GM12878 (cell line): ENCODE data around the gene PRTN3.

Experiments
- ASH2L ChIP-seq: fragments of 300-600, 200-600 bp; sonication (generic); IDR thresholded peaks from 2 replicates; pipeline ENCODE4 v1.6.1; 2017; ENCODE audit warnings: low read depth, mild to moderate bottlenecking, borderline replicate concordance
- CHD4 ChIP-seq: fragments of 200-600 bp; sonication (generic); IDR thresholded peaks from 2 replicates; pipeline ENCODE4 v1.6.1; 2016; ENCODE audit warnings: mild to moderate bottlenecking
- CREB1 ChIP-seq: IDR thresholded peaks from 2 replicates; pipeline ENCODE4 v1.6.1; 2012; ENCODE audit warnings: low read depth, mild to moderate bottlenecking, inconsistent platforms
- ESRRA ChIP-seq: IDR thresholded peaks from 2 replicates; pipeline ENCODE4 v1.6.1; 2012; ENCODE audit warnings: mild to moderate bottlenecking, low read length, improper control_type of control experiment
- IRF3 ChIP-seq: fragments of 450-650 bp; IDR thresholded peaks from 2 replicates; pipeline ENCODE4 v1.6.1; 2014; ENCODE audit warnings: mild to moderate bottlenecking
- JUNB ChIP-seq: IDR thresholded peaks from 2 replicates; pipeline ENCODE4 v1.6.1; 2016; ENCODE audit warnings: antibody characterized with exemption, mild to moderate bottlenecking
- NRF1 ChIP-seq: conservative IDR thresholded peaks from 2 replicates; pipeline ENCODE4 v1.6.1; 2011; ENCODE audit warnings: mild to moderate bottlenecking, low read depth, low read length, improper control_type of control experiment
- RAD21 ChIP-seq: IDR thresholded peaks from 2 replicates; pipeline ENCODE4 v1.6.1; 2011; ENCODE audit warnings: mild to moderate bottlenecking, low read depth, low read length, moderate library complexity; ENCODE audit not compliant: insufficient read depth
- SREBF2 ChIP-seq: IDR thresholded peaks from 2 replicates; pipeline ENCODE4 v1.6.1; 2012; ENCODE audit warnings: mild to moderate bottlenecking, low read length
- ZBTB33 ChIP-seq: fragments of 450-650 bp; IDR thresholded peaks from 2 replicates; pipeline ENCODE4 v1.6.1; 2017; ENCODE audit warnings: mild to moderate bottlenecking
- ZZZ3 ChIP-seq: IDR thresholded peaks from 2 replicates; pipeline ENCODE4 v1.6.1; 2011; ENCODE audit warnings: low read depth; ENCODE audit not compliant: control insufficient read depth, insufficient read length
- TF ChIP-seq, protein P1 (sequence below), 3 experiments: IDR thresholded peaks in 2 of 3; conservative IDR thresholded peaks in 1 of 3; 2 replicates each; pipeline ENCODE4 v1.5.1; 2011; ENCODE audit warnings: low read depth in 3 of 3, low read length in 3 of 3, mild to moderate bottlenecking in 3 of 3, control low read depth in 2 of 3, moderate library complexity in 2 of 3, inconsistent platforms in 1 of 3, mixed read lengths in 1 of 3; ENCODE audit not compliant: control insufficient read depth in 2 of 3, insufficient read depth in 1 of 3; ENCODE audit errors: extremely low read depth in 1 of 3

GRCh38 chr19:897442-898039 lies 56.7 kb downstream of the PRTN3 start:
- TF ChIP-seq, protein P1, sequence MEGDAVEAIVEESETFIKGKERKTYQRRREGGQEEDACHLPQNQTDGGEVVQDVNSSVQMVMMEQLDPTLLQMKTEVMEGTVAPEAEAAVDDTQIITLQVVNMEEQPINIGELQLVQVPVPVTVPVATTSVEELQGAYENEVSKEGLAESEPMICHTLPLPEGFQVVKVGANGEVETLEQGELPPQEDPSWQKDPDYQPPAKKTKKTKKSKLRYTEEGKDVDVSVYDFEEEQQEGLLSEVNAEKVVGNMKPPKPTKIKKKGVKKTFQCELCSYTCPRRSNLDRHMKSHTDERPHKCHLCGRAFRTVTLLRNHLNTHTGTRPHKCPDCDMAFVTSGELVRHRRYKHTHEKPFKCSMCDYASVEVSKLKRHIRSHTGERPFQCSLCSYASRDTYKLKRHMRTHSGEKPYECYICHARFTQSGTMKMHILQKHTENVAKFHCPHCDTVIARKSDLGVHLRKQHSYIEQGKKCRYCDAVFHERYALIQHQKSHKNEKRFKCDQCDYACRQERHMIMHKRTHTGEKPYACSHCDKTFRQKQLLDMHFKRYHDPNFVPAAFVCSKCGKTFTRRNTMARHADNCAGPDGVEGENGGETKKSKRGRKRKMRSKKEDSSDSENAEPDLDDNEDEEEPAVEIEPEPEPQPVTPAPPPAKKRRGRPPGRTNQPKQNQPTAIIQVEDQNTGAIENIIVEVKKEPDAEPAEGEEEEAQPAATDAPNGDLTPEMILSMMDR (IDR thresholded peaks at IDR 0.05 in 2 of 3, conservative IDR thresholded peaks at IDR 0.05 in 1 of 3; ENCODE audit: control insufficient read depth in 2 of 3, extremely low read depth in 1 of 3, insufficient read depth in 1 of 3, low read depth in 3 of 3, low read length in 3 of 3) = no peak
- TF ChIP-seq ESRRA (no peak), ZBTB33 (no peak), RAD21 (no peak), NRF1 (no peak), IRF3 (no peak), CHD4 (no peak), ASH2L (no peak), CREB1 (no peak), ZZZ3 (no peak), JUNB (no peak), SREBF2 (no peak)
